Aortic smooth muscle cell (primary cell): ENCODE data around the gene EFCAB11. TPM values are rescaled to one million over a fixed set of nuclear protein-coding genes. Genes with fewer than 3 reads are reported as not detected.

Experiments used
- total RNA-seq: library from RNA; depleted of rRNA; stranded (reverse); fragments of >200 nt; gene quantifications from 2 replicates; pipeline ENCODE4 v1.2.3, GENCODE V29; 2014

EFCAB11 gene
- 7.6 and 7.7 TPM in 2 replicates for total RNA-seq

GRCh38 chr14:89954070-89955021, at the start of gene EFCAB11:
Gene EFCAB11, minus strand, starts transcription at chr14:89954730. Its CDS starts 70 bp downstream, at chr14:89954660.

GRCh38 chr14:89955745-89956660, 1.5 kb upstream of the EFCAB11 start, which contains the start of gene TDP1:
Gene TDP1, plus strand, starts transcription at chr14:89955927. Its CDS starts 7,188 bp downstream, at chr14:89963115.

Other genes starting within 250 kb of the EFCAB11 start
- 14.9 and 18.1 TPM in 2 replicates for gene TDP1, start 1.2 kb upstream of the EFCAB11 start, total RNA-seq
- 0.13 TPM in 1 of 2 replicates, not detected in the other for gene KCNK13, start 107.3 kb upstream of the EFCAB11 start, total RNA-seq